Esophagus muscularis mucosa (tissue), 4 donors: ENCODE data around the gene DOCK1. TPM values are rescaled to one million over a fixed set of nuclear protein-coding genes. Genes with fewer than 3 reads are reported as not detected.

ENCODE experiments used
- DNase-seq: peaks from one replicate; pipeline ENCODE4 v3.0.0-alpha.2; 2017; ENCODE audit errors: extremely low spot score
- H3K27ac ChIP-seq, 4 donors: fragments of 200-600 bp; sonication (generic); replicated peaks in 1 of 4; 1 replicate in 3 of 4; 2 replicates in 1 of 4; pipeline ENCODE4 v1.5.1; 2016 to 2019; ENCODE audit warnings: mild to moderate bottlenecking in 1 of 4
- H3K27me3 ChIP-seq, 4 donors: fragments of 200-600 bp; sonication (generic); one replicate each; pipeline versions ENCODE4 v1.5.1 to v1.6.0; 2016 to 2019
- H3K36me3 ChIP-seq, 4 donors: fragments of 200-600 bp; sonication (generic); one replicate each; pipeline ENCODE4 v1.5.1; 2016 to 2019
- H3K4me1 ChIP-seq, 4 donors: fragments of 200-600 bp; sonication (generic); one replicate each; pipeline ENCODE4 v1.5.1; 2016 to 2019
- H3K4me3 ChIP-seq, 4 donors: fragments of 200-600 bp; sonication (generic); 1 replicate in 2 of 4; 2 replicates in 2 of 4; pipeline ENCODE4 v1.5.1; 2016 to 2019; ENCODE audit warnings: mild to moderate bottlenecking in 4 of 4, moderate library complexity in 1 of 4
- H3K9me3 ChIP-seq, 4 donors: fragments of 200-600 bp; sonication (generic); 1 replicate in 3 of 4; 2 replicates in 1 of 4; pipeline ENCODE4 v1.5.1; 2016 to 2019
- CTCF ChIP-seq, 3 experiments: fragments of 200-600 bp in 2 of 3; fragments of 450-650 bp in 1 of 3; sonication (generic) in 2 of 3; IDR thresholded peaks; one replicate each; pipeline ENCODE4 v1.5.1; 2017 to 2019; ENCODE audit warnings: antibody characterized with exemption in 3 of 3, mild to moderate bottlenecking in 2 of 3, moderate library complexity in 1 of 3
- EP300 ChIP-seq: sonication (generic); formaldehyde crosslinking; IDR thresholded peaks from one replicate; pipeline ENCODE4 v1.6.1; 2017; ENCODE audit warnings: antibody characterized with exemption
- POLR2A ChIP-seq: fragments of 450-650 bp; IDR thresholded peaks from one replicate; pipeline ENCODE4 v1.6.1; 2017; ENCODE audit warnings: antibody characterized with exemption, moderate library complexity, mild to moderate bottlenecking, low read depth
- POLR2AphosphoS5 ChIP-seq, 2 donors: sonication (generic); formaldehyde crosslinking; IDR thresholded peaks; one replicate each; pipeline ENCODE4 v1.6.1; 2017; ENCODE audit warnings: antibody characterized with exemption in 2 of 2
- WGBS: methylation state at CpG from one replicate; pipeline ENCODE4 v1.1.5; 2018; 5-methylcytosine and 5-hydroxymethylcytosine counted together
- intact Hi-C: fragments of 100-400 bp; cut with DNase I; formaldehyde crosslinking; loops from one replicate; pipeline ENCODE4 v1.15.1; 2023
- total RNA-seq, 4 donors: library from RNA; depleted of rRNA; stranded (reverse); fragments of >200 nt; gene quantifications; one replicate each; pipeline versions ENCODE4 v1.1.0 to v1.2.1, GENCODE V29; 2016

Gene DOCK1
- total RNA-seq, 4 donors from 2014 or later, result 41.4 to 60.3 (median 55.3) TPM

GRCh38 chr10:127405221-127405620 is 500.0 kb downstream of the DOCK1 start:
- H3K4me1 ChIP-seq, result peaks cover 0 to 24% (median 18%) of the 10 kb centered on the region in 4 donors
- H3K4me3 ChIP-seq, result no peak overlapping the region
- no peak overlapping the region for H3K27ac ChIP-seq
- 60% methylated on average over 3 of the region's 4 CpGs for WGBS
- H3K27me3 ChIP-seq, result no peaks in the 10 kb centered on the region
- intact Hi-C loops, result no loop called here
- no peak for TF ChIP-seq POLR2A
- H3K9me3 ChIP-seq, result no peaks in the 10 kb centered on the region
- peaks cover 0 to 35% (median 10%) of the 10 kb centered on the region in 4 donors for H3K36me3 ChIP-seq
- no peak for DNase-seq

- intact Hi-C loops, result no loop called here
- Histone ChIP-seq H3K9me3 (no peaks in the 10 kb centered on the region), H3K27ac (no peak overlapping the region), H3K36me3 (peaks cover 2 to 44% (median 17%) of the 10 kb centered on the region in 4 donors), H3K27me3 (no peaks in the 10 kb centered on the region), H3K4me3 (no peak overlapping the region), H3K4me1 (peaks cover 0 to 24% (median 18%) of the 10 kb centered on the region in 4 donors)
- TF ChIP-seq EP300 (no peak), POLR2AphosphoS5 (IDR thresholded peaks at IDR 0.05) (no peak), POLR2A (no peak), CTCF (IDR thresholded peaks at IDR 0.05) (no peak)
- no peak for DNase-seq
- WGBS, result 93% methylated on average over 12 of the region's 12 CpGs
These were observed 500.9 kb downstream of the DOCK1 start for GRCh38 chr10:127406018-127406550.

- Histone ChIP-seq H3K36me3 (peaks cover 5 to 55% (median 26%) of the 10 kb centered on the region in 4 donors), H3K27me3 (no peaks in the 10 kb centered on the region), H3K9me3 (no peaks in the 10 kb centered on the region), H3K4me3 (no peak overlapping the region), H3K27ac (no peak overlapping the region), H3K4me1 (peaks cover 0 to 22% (median 17%) of the 10 kb centered on the region in 4 donors)
- no peak for DNase-seq
- no peak for TF ChIP-seq EP300
- TF ChIP-seq CTCF (IDR thresholded peaks at IDR 0.05), result no peak
- TF ChIP-seq POLR2AphosphoS5 (IDR thresholded peaks at IDR 0.05), result no peak
- TF ChIP-seq POLR2A, result no peak
- 93% methylated on average over 6 of the region's 6 CpGs for WGBS
- intact Hi-C loops, result no loop called here
These were observed 502.3 kb downstream of the DOCK1 start for GRCh38 chr10:127407551-127407950.

- H3K36me3 ChIP-seq, result peaks cover 5 to 54% (median 29%) of the 10 kb centered on the region in 4 donors
- H3K27me3 ChIP-seq, result no peaks in the 10 kb centered on the region
- H3K4me1 ChIP-seq, result peaks cover 0 to 16% (median 11%) of the 10 kb centered on the region in 4 donors
- H3K27ac ChIP-seq, result peak overlapping the region in 1 of 4 donors; percentile 19
- intact Hi-C loops, result no loop called here
- no peak overlapping the region for H3K4me3 ChIP-seq
- TF ChIP-seq POLR2A (no peak), POLR2AphosphoS5 (IDR thresholded peaks at IDR 0.05) (no peak), EP300 (no peak), CTCF (IDR thresholded peaks at IDR 0.05) (no peak)
- 78% methylated on average over 15 of the region's 15 CpGs for WGBS
- no peak for DNase-seq
- no peaks in the 10 kb centered on the region for H3K9me3 ChIP-seq
These were observed 503.0 kb downstream of the DOCK1 start for GRCh38 chr10:127408112-127408710.

GRCh38 chr10:127408733-127409132 is 503.5 kb downstream of the DOCK1 start:
- Histone ChIP-seq H3K27ac (peak overlapping the region in 1 of 4 donors; percentile 19), H3K4me1 (peaks cover 0 to 12% (median 9%) of the 10 kb centered on the region in 4 donors), H3K9me3 (no peaks in the 10 kb centered on the region), H3K4me3 (no peak overlapping the region), H3K36me3 (peaks cover 5 to 49% (median 31%) of the 10 kb centered on the region in 4 donors), H3K27me3 (no peaks in the 10 kb centered on the region)
- no peak for DNase-seq
- intact Hi-C loops, result no loop called here
- TF ChIP-seq CTCF (IDR thresholded peaks at IDR 0.05) (no peak), POLR2AphosphoS5 (IDR thresholded peaks at IDR 0.05) (no peak), POLR2A (no peak), EP300 (no peak)
- WGBS, result 82% methylated on average over 9 of the region's 9 CpGs
